Measurements from ENCODE around the gene E2F4. TPM values are rescaled to one million over a fixed set of nuclear protein-coding genes. Genes with fewer than 3 reads are reported as not detected.

E2F4 gene
- total RNA-seq, 1 donor from 2014 or later, result 133 TPM

GRCh38 chr16:67230809-67231660, 39.1 kb downstream of the E2F4 start:
- intact Hi-C loops (cut with micrococcal nuclease), result no loop called here

- intact Hi-C loops (cut with micrococcal nuclease), result no loop called here
Measured at GRCh38 chr16:67233596-67233995, 41.6 kb downstream of the E2F4 start.

GRCh38 chr16:67234180-67234597, 42.2 kb downstream of the E2F4 start:
- intact Hi-C loops (cut with micrococcal nuclease), result no loop called here

GRCh38 chr16:67235816-67236562, 44.0 kb downstream of the E2F4 start:
- intact Hi-C loops (cut with micrococcal nuclease), result loop anchor here (1.0 kb wide), 2 partner anchors 9 to 11 kb away; partner anchors contain the start of genes FHOD1 and TMEM208

- intact Hi-C loops (cut with micrococcal nuclease), result loop anchor here (1.0 kb wide), 2 partner anchors 9 to 11 kb away; partner anchors contain the start of genes FHOD1 and TMEM208
Measured at GRCh38 chr16:67236563-67237395, 44.8 kb downstream of the E2F4 start.

- intact Hi-C loops (cut with micrococcal nuclease), result no loop called here
Measured at GRCh38 chr16:67237396-67238277, 45.7 kb downstream of the E2F4 start.

GRCh38 chr16:67238278-67238575, 46.3 kb downstream of the E2F4 start:
- intact Hi-C loops (cut with micrococcal nuclease), result no loop called here

GRCh38 chr16:67238806-67239470, 47.0 kb downstream of the E2F4 start:
- intact Hi-C loops (cut with micrococcal nuclease), result no loop called here

GRCh38 chr16:67240506-67240905, 48.6 kb downstream of the E2F4 start:
- intact Hi-C loops (cut with micrococcal nuclease), result loop anchor here (10.0 kb wide), 1 partner anchor 424 kb away; the partner anchor contains the start of genes ACD, C16orf86, ENKD1 and PARD6A

- intact Hi-C loops (cut with micrococcal nuclease), result loop anchor here (10.0 kb wide), 1 partner anchor 424 kb away; the partner anchor contains the start of genes ACD, C16orf86, ENKD1 and PARD6A
Measured at GRCh38 chr16:67241008-67241900, 49.3 kb downstream of the E2F4 start.

- intact Hi-C loops (cut with micrococcal nuclease), result loop anchor here (10.0 kb wide), 1 partner anchor 423 kb away; the partner anchor contains the start of genes ACD, C16orf86, ENKD1 and PARD6A
Measured at GRCh38 chr16:67242138-67242730, 50.3 kb downstream of the E2F4 start.

GRCh38 chr16:67243481-67243880, 51.5 kb downstream of the E2F4 start:
- intact Hi-C loops (cut with micrococcal nuclease), result loop anchor here (10.0 kb wide), 1 partner anchor 421 kb away; the partner anchor contains the start of genes ACD, C16orf86, ENKD1 and PARD6A

- intact Hi-C loops (cut with micrococcal nuclease), result loop anchor here (1.0 to 10.0 kb wide), 3 partner anchors 52 to 420 kb away; partner anchors contain the start of genes ACD, C16orf86, E2F4 and ENKD1
Measured at GRCh38 chr16:67244387-67245185, 52.6 kb downstream of the E2F4 start.

- intact Hi-C loops (cut with micrococcal nuclease), result loop anchor here (5.0 to 10.0 kb wide), 2 partner anchors 88 to 420 kb away; partner anchors contain the start of genes ACD, C16orf86, ENKD1 and FBXL8
Measured at GRCh38 chr16:67245186-67245585, 53.2 kb downstream of the E2F4 start.

GRCh38 chr16:67245674-67246080, 53.7 kb downstream of the E2F4 start:
- intact Hi-C loops (cut with micrococcal nuclease), result loop anchor here (2.0 to 10.0 kb wide), 4 partner anchors 61 to 419 kb away; partner anchors contain the start of genes ACD, C16orf86, CBFB and ENKD1

- intact Hi-C loops (cut with micrococcal nuclease), result loop anchor here (2.0 to 10.0 kb wide), 4 partner anchors 61 to 419 kb away; partner anchors contain the start of genes ACD, C16orf86, CBFB and ENKD1
Measured at GRCh38 chr16:67246081-67246755, 54.3 kb downstream of the E2F4 start.
